ENCODE results near the gene CT45A7.
"Not testable (repeated sequence)": the region's sequence is repeated elsewhere in the genome, so short reads cannot be mapped to it uniquely, and the experiment has no call there.

CT45A7 gene

DNA sequence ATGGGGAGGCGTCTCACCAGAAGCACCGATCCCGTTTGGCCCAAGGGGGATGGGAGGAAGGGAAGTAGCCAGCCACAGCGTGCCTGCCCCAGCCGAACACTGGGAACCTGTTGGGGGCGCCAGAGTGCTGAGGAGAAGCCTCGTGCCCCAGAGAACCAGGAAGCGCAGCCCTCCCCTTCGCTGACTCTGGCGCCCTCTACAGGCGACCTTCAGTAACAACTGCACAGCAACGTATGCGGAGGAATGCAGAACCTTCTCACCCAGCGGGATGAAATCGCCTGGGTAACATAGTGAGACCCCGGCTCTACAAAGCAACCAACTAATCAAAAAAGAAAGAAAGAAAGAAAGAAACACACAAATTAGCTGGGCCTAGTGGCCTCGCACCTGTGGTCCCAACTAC, at the start of gene CT45A7:
Gene CT45A7, minus strand, starts transcription at position 101 of the 400 bp plus-strand sequence. CDS start 3,747 bp downstream, outside the sequence.
- not testable (repeated sequence) for DNase-seq

GRCh38 chrX:135882741-135883140, 45.7 kb upstream of the CT45A7 start:
- not testable (repeated sequence) for DNase-seq

DNA sequence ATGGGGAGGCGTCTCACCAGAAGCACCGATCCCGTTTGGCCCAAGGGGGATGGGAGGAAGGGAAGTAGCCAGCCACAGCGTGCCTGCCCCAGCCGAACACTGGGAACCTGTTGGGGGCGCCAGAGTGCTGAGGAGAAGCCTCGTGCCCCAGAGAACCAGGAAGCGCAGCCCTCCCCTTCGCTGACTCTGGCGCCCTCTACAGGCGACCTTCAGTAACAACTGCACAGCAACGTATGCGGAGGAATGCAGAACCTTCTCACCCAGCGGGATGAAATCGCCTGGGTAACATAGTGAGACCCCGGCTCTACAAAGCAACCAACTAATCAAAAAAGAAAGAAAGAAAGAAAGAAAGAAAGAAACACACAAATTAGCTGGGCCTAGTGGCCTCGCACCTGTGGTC, 34.6 kb upstream of the CT45A7 start, which contains the start of gene CT45A9:
Gene CT45A9, minus strand, starts transcription at position 101 of the 400 bp plus-strand sequence. CDS start 3,751 bp downstream, outside the sequence.
- DNase-seq: not testable (repeated sequence)

DNA sequence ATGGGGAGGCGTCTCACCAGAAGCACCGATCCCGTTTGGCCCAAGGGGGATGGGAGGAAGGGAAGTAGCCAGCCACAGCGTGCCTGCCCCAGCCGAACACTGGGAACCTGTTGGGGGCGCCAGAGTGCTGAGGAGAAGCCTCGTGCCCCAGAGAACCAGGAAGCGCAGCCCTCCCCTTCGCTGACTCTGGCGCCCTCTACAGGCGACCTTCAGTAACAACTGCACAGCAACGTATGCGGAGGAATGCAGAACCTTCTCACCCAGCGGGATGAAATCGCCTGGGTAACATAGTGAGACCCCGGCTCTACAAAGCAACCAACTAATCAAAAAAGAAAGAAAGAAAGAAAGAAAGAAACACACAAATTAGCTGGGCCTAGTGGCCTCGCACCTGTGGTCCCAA, 17.4 kb upstream of the CT45A7 start, which contains the start of gene CT45A8:
Gene CT45A8, minus strand, starts transcription at position 101 of the 400 bp plus-strand sequence. CDS start 3,755 bp downstream, outside the sequence.
- not testable (repeated sequence) for DNase-seq

DNA sequence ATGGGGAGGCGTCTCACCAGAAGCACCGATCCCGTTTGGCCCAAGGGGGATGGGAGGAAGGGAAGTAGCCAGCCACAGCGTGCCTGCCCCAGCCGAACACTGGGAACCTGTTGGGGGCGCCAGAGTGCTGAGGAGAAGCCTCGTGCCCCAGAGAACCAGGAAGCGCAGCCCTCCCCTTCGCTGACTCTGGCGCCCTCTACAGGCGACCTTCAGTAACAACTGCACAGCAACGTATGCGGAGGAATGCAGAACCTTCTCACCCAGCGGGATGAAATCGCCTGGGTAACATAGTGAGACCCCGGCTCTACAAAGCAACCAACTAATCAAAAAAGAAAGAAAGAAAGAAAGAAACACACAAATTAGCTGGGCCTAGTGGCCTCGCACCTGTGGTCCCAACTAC, 17.2 kb downstream of the CT45A7 start, which contains the start of gene CT45A2:
Gene CT45A2, minus strand, starts transcription at position 101 of the 400 bp plus-strand sequence. CDS start 3,747 bp downstream, outside the sequence.
- DNase-seq: not testable (repeated sequence)

GRCh38 chrX:135802687-135803086, 34.4 kb downstream of the CT45A7 start, which contains the start of gene CT45A6:
CT45A6 (minus strand) TSS chrX:135802787; CDS start chrX:135798993, 3,794 bp downstream.
- not testable (repeated sequence) for DNase-seq

DNA sequence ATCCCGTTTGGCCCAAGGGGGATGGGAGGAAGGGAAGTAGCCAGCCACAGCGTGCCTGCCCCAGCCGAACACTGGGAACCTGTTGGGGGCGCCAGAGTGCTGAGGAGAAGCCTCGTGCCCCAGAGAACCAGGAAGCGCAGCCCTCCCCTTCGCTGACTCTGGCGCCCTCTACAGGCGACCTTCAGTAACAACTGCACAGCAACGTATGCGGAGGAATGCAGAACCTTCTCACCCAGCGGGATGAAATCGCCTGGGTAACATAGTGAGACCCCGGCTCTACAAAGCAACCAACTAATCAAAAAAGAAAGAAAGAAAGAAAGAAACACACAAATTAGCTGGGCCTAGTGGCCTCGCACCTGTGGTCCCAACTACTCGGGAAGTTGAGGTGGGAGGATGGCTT, 51.7 kb downstream of the CT45A7 start, which contains the start of gene CT45A5:
Gene CT45A5, minus strand, starts transcription at position 101 of the 400 bp plus-strand sequence. CDS start 3,774 bp downstream, outside the sequence.
- DNase-seq: not testable (repeated sequence)

Data from stimulated activated naive CD4-positive, alpha-beta T cell (primary cell).